Stimulated activated CD8-positive, alpha-beta memory T cell treated with anti-CD3 and anti-CD28 coated beads, Interleukin-7, amount 100 ng/mL, for 4 hours (primary cell): ENCODE measurements around the gene MVK.

Experiments
- DNase-seq, 2 donors: peaks; one replicate each; pipeline ENCODE4 v3.0.0-alpha.2; 2020; ENCODE audit warnings: low read depth in 2 of 2

MVK gene

GRCh38 chr12:109606320-109607028 is 32.9 kb downstream of the MVK start:
- no peak for DNase-seq

DNA sequence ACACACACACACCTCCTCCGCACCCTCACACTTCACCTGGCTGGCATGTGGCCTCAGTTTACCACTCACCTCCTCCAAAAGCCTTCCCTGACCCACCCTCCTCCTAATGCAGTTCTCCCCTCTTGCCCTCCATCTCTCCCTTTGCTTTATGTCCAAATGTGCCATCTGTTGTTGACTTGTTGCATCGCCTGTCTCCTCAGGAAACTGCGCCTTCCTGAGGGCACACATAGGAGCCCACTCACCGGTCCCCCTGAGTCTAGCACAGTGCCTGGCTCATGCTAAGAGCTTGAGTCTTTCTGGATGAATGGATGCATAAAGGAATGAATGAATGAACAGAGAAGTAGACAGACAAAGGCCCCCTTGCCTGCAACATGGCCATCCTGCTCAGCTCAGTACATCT is 34.0 kb downstream of the MVK start:
- no peak for DNase-seq

- DNase-seq: no peak
These were observed 34.7 kb downstream of the MVK start for GRCh38 chr12:109608270-109608669.

DNA sequence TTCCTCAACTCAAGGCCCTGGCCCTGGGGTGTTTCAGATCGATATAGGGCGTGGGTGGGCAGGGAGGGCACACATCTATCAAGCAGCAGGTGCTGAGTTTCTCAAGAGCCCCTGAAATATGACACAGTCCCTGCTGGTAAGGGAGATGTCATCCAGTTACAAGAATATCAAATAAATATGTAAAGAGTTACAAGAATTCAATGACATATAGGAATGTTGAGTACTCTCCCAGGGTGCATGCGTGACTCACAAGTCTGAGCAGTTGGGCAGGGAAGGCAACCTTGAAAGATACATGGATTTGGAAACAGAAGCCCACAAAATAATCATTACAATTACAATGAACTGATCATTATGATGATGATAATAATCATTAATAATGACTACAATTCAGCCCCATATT is 35.2 kb downstream of the MVK start:
- no peak for DNase-seq

- DNase-seq: no peak
These were observed 35.7 kb downstream of the MVK start for GRCh38 chr12:109609342-109609741.

- no peak for DNase-seq
These were observed 36.9 kb downstream of the MVK start for GRCh38 chr12:109610523-109610922.

GRCh38 chr12:109611223-109611622 is 37.6 kb downstream of the MVK start:
- DNase-seq: no peak

DNA sequence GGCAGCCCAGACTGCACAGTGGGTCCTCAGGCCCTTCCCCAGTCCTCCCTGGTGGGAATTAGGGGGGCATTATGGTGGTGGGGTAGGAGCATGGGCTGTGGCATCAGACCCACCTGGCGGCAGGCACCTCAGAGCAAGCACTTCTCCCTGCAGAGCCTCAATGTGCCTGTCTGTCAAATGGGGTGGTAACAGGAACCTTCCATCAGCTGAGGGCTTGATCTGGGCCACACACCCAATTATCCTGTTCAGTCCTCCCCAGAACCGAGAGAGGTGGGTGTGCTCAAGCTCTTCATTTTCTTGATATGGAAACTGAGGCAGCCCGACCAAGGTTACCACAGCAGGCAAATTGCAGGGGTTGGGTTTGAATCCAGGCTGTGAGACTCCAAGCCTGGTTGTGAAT is 38.4 kb downstream of the MVK start:
- DNase-seq: no peak

DNA sequence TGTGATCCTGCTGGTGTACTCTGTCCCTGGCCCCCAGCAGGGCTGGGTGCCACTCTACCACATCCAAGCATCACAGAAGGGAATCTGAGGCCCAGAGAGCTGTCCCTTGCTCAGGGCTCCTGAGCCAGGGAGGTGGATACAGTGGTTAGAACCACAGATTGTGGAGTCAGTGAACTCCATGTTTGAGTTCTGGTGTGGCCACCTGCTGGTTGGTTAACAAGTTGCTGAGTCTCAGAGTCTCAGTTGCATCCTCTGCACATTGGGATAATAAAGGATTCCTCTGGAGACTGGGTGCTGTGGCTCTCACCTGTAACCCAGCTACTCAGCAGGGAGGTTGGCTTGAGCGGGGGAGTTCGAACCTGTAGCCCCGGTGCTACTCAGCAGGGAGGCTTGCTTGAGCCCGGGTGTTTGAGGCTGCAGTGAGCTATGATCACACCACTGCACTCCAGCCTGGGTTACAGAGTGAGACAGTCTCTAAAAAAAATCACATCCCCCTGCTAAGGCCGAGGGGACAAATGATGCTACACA is 39.4 kb downstream of the MVK start:
- no peak for DNase-seq

- DNase-seq: no peak
These were observed 40.3 kb downstream of the MVK start for GRCh38 chr12:109613649-109614455.

DNA sequence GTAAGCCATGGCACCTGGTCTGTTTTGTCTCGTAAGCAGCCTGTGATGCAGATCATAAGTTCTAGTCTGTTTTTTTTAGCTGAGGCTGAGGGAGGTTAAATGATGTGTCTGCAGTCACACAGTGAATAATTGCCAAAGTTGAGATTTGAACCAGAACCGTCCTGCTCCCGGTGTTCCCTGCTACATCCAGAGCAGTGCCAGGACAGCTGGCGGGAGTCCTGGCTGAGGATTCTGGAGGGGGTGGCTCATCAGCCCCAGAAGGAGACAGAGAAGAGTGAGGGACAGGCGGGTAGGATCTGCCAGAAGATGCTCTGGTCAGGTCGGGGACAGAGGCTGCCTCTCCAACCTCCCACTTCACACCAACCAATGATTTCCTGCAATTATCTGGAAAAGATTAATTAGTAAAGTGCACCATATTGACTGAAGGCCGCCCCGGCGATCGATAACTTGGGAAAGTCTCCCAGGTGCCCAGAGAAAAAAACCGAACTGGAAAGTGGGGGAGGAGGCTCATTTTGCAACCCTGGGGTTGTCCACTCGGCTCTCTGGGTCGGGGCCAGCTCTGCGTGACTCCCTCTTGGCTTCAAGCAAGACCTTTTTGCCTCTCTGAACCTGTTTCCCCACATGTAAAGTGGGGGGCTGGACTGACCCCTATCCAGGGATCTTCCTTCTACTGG is 42.1 kb downstream of the MVK start:
- no peak for DNase-seq

- no peak for DNase-seq
These were observed 43.9 kb downstream of the MVK start for GRCh38 chr12:109617491-109617890.

DNA sequence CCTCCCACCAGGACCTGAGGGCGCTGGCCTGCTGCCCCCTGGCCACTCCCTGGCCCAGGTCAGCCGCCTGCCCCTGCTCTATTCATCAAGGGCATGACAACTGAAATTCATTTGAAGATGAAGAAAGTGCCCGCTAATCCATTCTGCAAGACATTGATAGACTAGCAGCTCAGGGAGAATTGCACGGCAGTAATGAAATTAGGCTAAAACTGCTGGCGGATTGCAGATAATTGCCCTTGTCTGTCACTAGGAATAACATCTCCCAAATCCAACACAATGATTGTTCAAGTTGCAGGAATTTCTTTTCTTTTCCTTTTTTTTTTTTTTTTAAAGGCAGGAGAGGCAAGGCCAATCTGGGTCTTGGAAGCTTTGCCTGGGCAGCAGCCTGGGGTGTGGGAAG is 44.5 kb downstream of the MVK start:
- DNase-seq: no peak

DNA sequence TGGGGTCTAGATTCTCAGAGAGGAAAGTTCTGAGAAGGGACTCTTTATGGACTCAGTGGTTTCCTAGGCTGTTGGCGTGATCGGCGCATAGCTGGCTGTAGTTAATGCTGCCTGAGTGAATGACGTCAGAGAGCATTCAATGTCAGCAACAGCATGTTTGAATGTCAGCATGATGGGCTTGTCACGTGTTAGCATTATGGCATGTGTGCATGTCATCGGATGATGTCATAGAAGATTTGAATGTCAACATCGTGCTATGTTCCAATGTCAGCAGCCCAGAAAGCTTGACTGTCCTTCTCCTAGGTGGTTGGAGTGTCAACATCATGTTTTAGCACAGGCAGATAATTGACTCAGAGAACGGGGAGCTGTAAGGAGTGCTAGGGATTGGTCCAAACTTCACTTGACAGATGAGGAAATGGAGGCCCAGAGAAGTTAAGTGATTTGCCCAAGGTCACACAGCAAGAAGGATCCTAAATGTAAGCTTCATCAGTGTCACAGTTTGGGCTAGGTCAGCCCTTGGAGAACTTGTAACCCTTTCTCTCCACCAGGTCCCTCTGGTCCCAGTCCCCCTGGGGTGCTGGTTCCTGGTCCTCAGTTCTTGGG is 45.5 kb downstream of the MVK start:
- no peak for DNase-seq

DNA sequence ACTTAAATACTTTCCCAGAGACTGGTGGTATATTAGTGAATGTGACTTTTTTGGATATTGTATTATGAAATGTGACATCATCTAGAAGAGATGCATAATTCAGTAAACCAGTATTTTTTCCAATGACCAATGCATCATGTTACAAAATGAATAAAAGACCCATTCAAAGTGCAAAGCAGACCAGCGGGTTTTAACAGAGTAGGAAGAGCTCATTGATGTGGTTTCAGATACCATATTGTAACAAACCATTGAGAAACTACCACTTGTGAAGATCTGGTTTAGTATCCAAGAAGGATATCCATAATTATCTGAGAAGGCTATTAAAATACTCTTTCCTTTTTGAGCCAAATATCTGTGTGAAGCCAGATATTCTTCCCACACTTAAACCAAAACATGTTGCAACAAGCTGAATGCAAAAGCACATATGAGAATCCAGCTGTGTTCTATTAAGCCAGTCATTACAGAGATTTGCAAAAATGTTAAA is 47.7 kb downstream of the MVK start:
- no peak for DNase-seq

DNA sequence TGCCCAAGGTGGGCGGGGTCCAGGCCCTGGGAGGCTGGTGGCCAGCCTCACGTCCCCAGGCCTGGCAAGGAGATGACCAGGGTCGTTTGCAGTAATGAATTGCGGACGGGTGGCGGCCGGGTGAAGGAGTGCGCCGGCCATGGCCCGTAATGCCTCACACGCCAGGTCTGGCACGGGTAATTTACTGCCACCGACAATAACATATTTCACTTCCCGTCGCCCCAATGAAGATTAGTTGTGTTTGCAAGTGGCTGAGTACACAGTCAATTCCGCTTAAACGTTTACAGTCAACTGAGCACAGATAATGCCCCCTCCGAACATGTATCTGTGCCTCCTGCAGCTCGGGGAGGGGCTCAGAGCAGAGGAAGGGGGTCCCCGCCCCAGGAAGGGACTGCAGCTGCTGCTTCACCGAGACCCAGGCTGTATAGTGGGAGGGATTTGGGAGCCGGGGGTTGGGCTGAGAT is 48.3 kb downstream of the MVK start:
- DNase-seq: no peak

- DNase-seq: no peak
These were observed 50.9 kb downstream of the MVK start for GRCh38 chr12:109624467-109624866.

DNA sequence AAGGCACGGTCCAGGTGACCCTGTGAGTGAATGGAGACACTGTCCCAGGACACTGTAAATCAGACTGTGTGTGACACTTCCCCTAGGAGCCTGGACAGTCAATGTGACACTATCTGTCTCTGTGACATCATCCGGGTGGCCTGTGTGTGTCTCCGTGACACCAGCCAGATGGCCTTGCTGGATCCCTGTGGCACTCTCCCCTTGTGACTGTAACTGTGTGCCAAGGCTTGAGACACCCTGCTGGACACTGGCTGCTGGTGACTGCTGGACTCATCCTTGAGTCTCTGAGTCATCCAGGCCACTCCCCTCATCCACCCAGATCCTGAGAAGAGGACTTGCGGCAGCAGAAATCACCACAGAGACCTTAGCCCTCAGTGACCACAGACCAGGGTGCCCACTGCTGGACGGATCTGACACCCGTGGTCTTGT is 51.6 kb downstream of the MVK start:
- no peak for DNase-seq

GRCh38 chr12:109625749-109626377 is 52.3 kb downstream of the MVK start:
- DNase-seq: no peak

GRCh38 chr12:109626378-109627115 is 53.0 kb downstream of the MVK start:
- no peak for DNase-seq

DNA sequence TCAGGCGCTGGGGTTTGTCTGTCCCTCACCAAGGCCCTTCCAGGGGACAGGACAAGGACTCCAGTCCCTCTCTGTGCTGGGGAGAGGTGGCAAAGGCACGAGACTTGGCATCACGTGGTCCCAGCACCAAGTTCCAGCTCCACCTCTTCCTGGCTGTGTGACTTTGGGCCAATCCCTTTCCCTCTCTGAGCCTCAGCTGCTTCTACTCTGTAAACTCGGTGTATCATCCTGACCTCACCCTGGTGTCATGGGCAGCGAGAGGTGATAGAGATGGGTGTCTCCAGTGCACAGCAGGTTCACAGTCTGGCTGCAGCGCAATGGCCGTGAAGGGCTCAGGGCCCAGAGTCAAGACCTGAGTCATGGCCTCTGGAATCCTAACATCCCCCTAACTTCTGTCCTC is 54.0 kb downstream of the MVK start:
- no peak for DNase-seq
